GM12878 (cell line): Measurements from ENCODE around the gene SEMA5A. TPM values are rescaled to one million over a fixed set of nuclear protein-coding genes. Genes with fewer than 3 reads are reported as not detected.

ENCODE experiments used
- ATAC-seq: fragments of 200-7000 bp; cut with Tn5 transposase; 3 replicates; pipeline ENCODE4 v1.9.1; 2020; ENCODE audit warnings: mild to moderate bottlenecking, moderate library complexity
- BruUV-seq: library from RNA; stranded (reverse); fragments of 400-500 nt; replicated peaks from 2 replicates; lab custom pipeline; 2021; lab: Mats Ljungman, UMichigan
- CTCF ChIA-PET: fragments of 300-600 bp; sonication (Branson Sonifier 250); formaldehyde crosslinking; extraction: SDS; loops from one replicate; lab custom pipeline; 2021; ENCODE audit warnings: inconsistent platforms; lab: Yijun Ruan, JAX
- POLR2A ChIA-PET: fragments of 350-600 bp; formaldehyde crosslinking; extraction: SDS; loops from one replicate; lab custom pipeline; 2021; ENCODE audit warnings: inconsistent platforms; lab: Charles Lee
- RAD21 ChIA-PET: fragments of 300-600 bp; sonication (Branson Sonifier 250); formaldehyde crosslinking; loops from one replicate; lab custom pipeline; 2023; ENCODE audit warnings: antibody characterized with exemption; ENCODE audit not compliant: unreplicated experiment; lab: Charles Lee
- SMC1A ChIA-PET: fragments of 300-600 bp; sonication (Branson Sonifier 250); formaldehyde crosslinking; loops from one replicate; lab custom pipeline; 2023; ENCODE audit not compliant: unreplicated experiment, uncharacterized antibody; lab: Charles Lee
- DNase-seq: peaks from one replicate; pipeline ENCODE4 v3.0.0-alpha.2; 2011; ENCODE audit warnings: low read depth, low spot score
- FAIRE-seq: peaks from 3 replicates; lab custom pipeline; 2011; peaks lifted over from hg19 to GRCh38; lab: Jason Lieb, UNC
- H2AFZ ChIP-seq: 2 replicates; pipeline ENCODE4 v1.6.0; 2011; ENCODE audit warnings: low read depth, low read length, control low read depth; ENCODE audit not compliant: control insufficient read depth
- H3K27ac ChIP-seq: 2 replicates; pipeline ENCODE4 v1.5.1; 2011; ENCODE audit warnings: control low read depth; ENCODE audit not compliant: control insufficient read depth, insufficient read depth
- H3K27me3 ChIP-seq, 2 experiments: replicated peaks in 1 of 2; 2 replicates each; pipeline versions ENCODE4 v1.6.0 to v1.6.1; 2011; ENCODE audit warnings: low read length in 1 of 2; ENCODE audit not compliant: control insufficient read depth in 2 of 2, insufficient read depth in 2 of 2
- H3K36me3 ChIP-seq, 2 experiments: 2 replicates each; pipeline ENCODE4 v1.5.1; 2011; ENCODE audit warnings: low read length in 1 of 2; ENCODE audit not compliant: control insufficient read depth in 2 of 2, insufficient read depth in 2 of 2
- H3K4me1 ChIP-seq: 2 replicates; pipeline ENCODE4 v1.6.1; 2011; ENCODE audit warnings: mild to moderate bottlenecking, low read length, moderate library complexity, mixed read lengths; ENCODE audit not compliant: control insufficient read depth, insufficient read depth
- H3K4me2 ChIP-seq: 2 replicates; pipeline ENCODE4 v1.6.0; 2011; ENCODE audit warnings: control low read depth; ENCODE audit not compliant: control insufficient read depth, insufficient read depth
- H3K4me3 ChIP-seq: fragments of 200-600 bp; sonication (generic); 2 replicates; pipeline ENCODE4 v1.5.1; 2016
- H3K79me2 ChIP-seq: 2 replicates; pipeline ENCODE4 v1.6.0; 2011; ENCODE audit warnings: low read length; ENCODE audit not compliant: control insufficient read depth, insufficient read depth
- H3K9ac ChIP-seq: 2 replicates; pipeline ENCODE4 v1.8.0; 2011; ENCODE audit warnings: low read length, control low read depth, mixed read lengths; ENCODE audit not compliant: control insufficient read depth, insufficient read depth
- H3K9me3 ChIP-seq: replicated peaks from 3 replicates; pipeline ENCODE4 v1.5.1; 2011; ENCODE audit warnings: mild to moderate bottlenecking, low read length; ENCODE audit not compliant: control insufficient read depth, insufficient read depth
- H4K20me1 ChIP-seq: 2 replicates; pipeline ENCODE4 v1.6.0; 2011; ENCODE audit not compliant: control insufficient read depth, insufficient read depth
- BHLHE40 ChIP-seq, 2 experiments: fragments of 450-650 bp in 1 of 2; IDR thresholded peaks; 2 replicates each; pipeline ENCODE4 v1.6.1; 2011 to 2017; ENCODE audit warnings: low read depth in 2 of 2, borderline replicate concordance in 1 of 2, improper control_type of control experiment in 1 of 2, low read length in 1 of 2, mild to moderate bottlenecking in 1 of 2
- CBX5 ChIP-seq: sonication (generic); IDR thresholded peaks from 2 replicates; pipeline ENCODE4 v1.6.1; 2016; ENCODE audit warnings: low read depth, moderate library complexity, mild to moderate bottlenecking, inconsistent platforms
- ELK1 ChIP-seq: IDR thresholded peaks from 2 replicates; pipeline ENCODE4 v1.6.1; 2012; ENCODE audit warnings: low read depth, low read length, improper control_type of control experiment
- GATAD2B ChIP-seq: fragments of 450-650 bp; conservative IDR thresholded peaks from 2 replicates; pipeline ENCODE4 v1.6.1; 2017; ENCODE audit warnings: low read depth, mild to moderate bottlenecking, moderate library complexity
- KDM1A ChIP-seq: fragments of 200-600 bp; sonication (generic); IDR thresholded peaks from 2 replicates; pipeline ENCODE4 v1.6.1; 2016; ENCODE audit warnings: borderline replicate concordance
- NFYB ChIP-seq: IDR thresholded peaks from 2 replicates; pipeline ENCODE4 v1.6.1; 2011; ENCODE audit warnings: low read depth, mild to moderate bottlenecking, low read length, improper control_type of control experiment, moderate library complexity; ENCODE audit not compliant: insufficient read depth
- NR2C1 ChIP-seq: fragments of 450-650 bp; IDR thresholded peaks from 2 replicates; pipeline ENCODE4 v1.6.1; 2017; ENCODE audit warnings: antibody characterized with exemption, mild to moderate bottlenecking, moderate library complexity
- POLR2AphosphoS5 ChIP-seq: IDR thresholded peaks from 2 replicates; pipeline ENCODE4 v1.6.1; 2011; ENCODE audit warnings: mild to moderate bottlenecking, low read length, inconsistent platforms
- RAD51 ChIP-seq: fragments of 450-650 bp; IDR thresholded peaks from 2 replicates; pipeline ENCODE4 v1.6.1; 2016; ENCODE audit warnings: moderate library complexity, mild to moderate bottlenecking, inconsistent platforms
- RFX5 ChIP-seq: IDR thresholded peaks from 2 replicates; pipeline ENCODE4 v1.6.1; 2011; ENCODE audit warnings: low read depth, low read length, improper control_type of control experiment
- USF1 ChIP-seq: IDR thresholded peaks from 2 replicates; pipeline ENCODE4 v1.6.1; 2011; ENCODE audit warnings: borderline replicate concordance, low read depth, mild to moderate bottlenecking, moderate library complexity, mixed read lengths, low read length; ENCODE audit not compliant: insufficient read depth; ENCODE audit errors: extremely low read length
- ZBTB40 ChIP-seq: fragments of 450-650 bp; IDR thresholded peaks from 2 replicates; pipeline ENCODE4 v1.6.1; 2016; ENCODE audit warnings: mild to moderate bottlenecking, moderate library complexity, borderline replicate concordance
- ZNF384 ChIP-seq: IDR thresholded peaks from 2 replicates; pipeline ENCODE4 v1.6.1; 2012; ENCODE audit warnings: low read depth, mild to moderate bottlenecking, low read length, improper control_type of control experiment, borderline replicate concordance
- WGBS: methylation state at CpG from one replicate; pipeline ENCODE4 v1.1.6; 2016; ENCODE audit warnings: low lambda C conversion rate; ENCODE audit not compliant: insufficient replicate concordance, insufficient coverage; ENCODE audit errors: missing lambda C conversion rate; 5-methylcytosine and 5-hydroxymethylcytosine counted together
- in situ Hi-C: fragments of 300-500 bp; cut with MboI; formaldehyde crosslinking; loops from 9 replicates; pipeline ENCODE4 v1.14.3; 2018; ENCODE audit warnings: mixed read lengths
- intact Hi-C: fragments of 100-400 bp; cut with micrococcal nuclease; formaldehyde crosslinking; loops from one replicate; pipeline ENCODE4 v1.14.2; 2022; ENCODE audit not compliant: unreplicated experiment
- polyA plus RNA-seq, 11 experiments: library from polyadenylated mRNA; depleted of rRNA in 4 of 11; unstranded in 6 of 11; stranded (reverse) in 5 of 11; fragments of >200 nt; fragmentation: Nextera tagmentation in 4 of 11; fragmentation: Illumina TruSeq in 1 of 11; extraction: Ambion mirVana in 4 of 11; extraction: Trizol in 1 of 11; gene quantifications; 1 replicate in 1 of 11; 2 replicates in 10 of 11; pipeline versions ENCODE4 v1.2.1 to v1.2.3, GENCODE V29; 2011 to 2016; ENCODE audit warnings: inconsistent platforms in 2 of 11, missing spikeins in 2 of 11, low read depth in 1 of 11
- total RNA-seq, 4 experiments: library from RNA; depleted of rRNA in 3 of 4; stranded (reverse); fragments of >200 nt in 3 of 4; fragmentation: Illumina TruSeq in 1 of 4; extraction: Trizol in 1 of 4; gene quantifications; 2 replicates each; pipeline versions ENCODE4 v1.2.1 to v1.2.3, GENCODE V29; 2013 to 2021
- TF ChIP-seq, protein P1 (sequence below): fragments of 150-350 bp; IDR thresholded peaks from 2 replicates; pipeline ENCODE4 v1.6.1; 2016; ENCODE audit warnings: low read depth, low read length

Gene SEMA5A
- total and polyA plus RNA-seq, 10 of the 15 experiments (the other 5 are each of a cell fraction or from before 2014, with no cell fraction given) = 0.03 to 2.4 (median 0.09) TPM; not detected in 1

DNA sequence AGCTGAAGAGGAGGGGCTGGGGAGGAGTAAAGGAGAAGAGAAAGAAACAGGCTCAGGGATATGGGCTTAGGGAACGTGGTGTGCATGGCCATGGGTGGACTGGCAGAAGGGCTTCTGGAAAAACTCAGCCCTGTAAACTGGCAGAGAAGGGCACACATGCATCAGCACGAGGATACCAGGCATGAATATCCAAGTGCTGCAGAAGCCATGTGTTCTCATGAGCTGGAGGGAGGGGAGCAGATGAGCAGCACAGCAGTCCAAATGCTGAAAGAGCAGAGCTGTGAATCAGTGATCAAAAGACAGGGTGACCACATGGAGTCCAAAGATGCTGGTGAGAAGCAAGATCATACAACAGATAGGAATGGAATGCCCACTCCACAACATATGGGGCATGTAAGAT, 72.3 kb downstream of the SEMA5A start:
- Histone ChIP-seq H3K9me3 (no peaks in the 10 kb centered on the region; the same call in 1 of the 3 replicates), H3K9ac (no peak overlapping the region), H3K4me1 (no peaks in the 10 kb centered on the region), H2AFZ (no peak overlapping the region), H3K79me2 (no peaks in the 10 kb centered on the region), H3K27ac (no peak overlapping the region), H3K27me3 (no peaks in the 10 kb centered on the region; a peak in 1 of 4 replicates), H3K36me3 (no peaks in the 10 kb centered on the region), H4K20me1 (no peaks in the 10 kb centered on the region), H3K4me2 (no peak overlapping the region), H3K4me3 (no peak overlapping the region)
- ChIA-PET SMC1A (no interaction called here), RAD21 (no interaction called here), CTCF (no interaction called here), POLR2A (no interaction called here)
- no peak for DNase-seq
- intact Hi-C loops = no loop called here
- no peak for ATAC-seq
- FAIRE-seq = no peak
- 0% methylated on average over 2 of the region's 2 CpGs for WGBS
- in situ Hi-C loops = no loop called here
- no TSS peak for BruUV-seq
- TF ChIP-seq KDM1A = no peak
- no peak for TF ChIP-seq BHLHE40 (IDR thresholded peaks at IDR 0.05; ENCODE audit: borderline replicate concordance in 1 of 2, low read depth in 2 of 2, low read length in 1 of 2)
- TF ChIP-seq USF1 = no peak
- TF ChIP-seq ZNF384 = no peak
- TF ChIP-seq CBX5 = no peak
- no peak for TF ChIP-seq GATAD2B
- TF ChIP-seq POLR2AphosphoS5 = no peak
- TF ChIP-seq NR2C1 = no peak
- no peak for TF ChIP-seq RAD51
- TF ChIP-seq ZBTB40 = no peak
- TF ChIP-seq RFX5 = no peak
- TF ChIP-seq NFYB = no peak
- TF ChIP-seq ELK1 = no peak
- TF ChIP-seq, protein P1, sequence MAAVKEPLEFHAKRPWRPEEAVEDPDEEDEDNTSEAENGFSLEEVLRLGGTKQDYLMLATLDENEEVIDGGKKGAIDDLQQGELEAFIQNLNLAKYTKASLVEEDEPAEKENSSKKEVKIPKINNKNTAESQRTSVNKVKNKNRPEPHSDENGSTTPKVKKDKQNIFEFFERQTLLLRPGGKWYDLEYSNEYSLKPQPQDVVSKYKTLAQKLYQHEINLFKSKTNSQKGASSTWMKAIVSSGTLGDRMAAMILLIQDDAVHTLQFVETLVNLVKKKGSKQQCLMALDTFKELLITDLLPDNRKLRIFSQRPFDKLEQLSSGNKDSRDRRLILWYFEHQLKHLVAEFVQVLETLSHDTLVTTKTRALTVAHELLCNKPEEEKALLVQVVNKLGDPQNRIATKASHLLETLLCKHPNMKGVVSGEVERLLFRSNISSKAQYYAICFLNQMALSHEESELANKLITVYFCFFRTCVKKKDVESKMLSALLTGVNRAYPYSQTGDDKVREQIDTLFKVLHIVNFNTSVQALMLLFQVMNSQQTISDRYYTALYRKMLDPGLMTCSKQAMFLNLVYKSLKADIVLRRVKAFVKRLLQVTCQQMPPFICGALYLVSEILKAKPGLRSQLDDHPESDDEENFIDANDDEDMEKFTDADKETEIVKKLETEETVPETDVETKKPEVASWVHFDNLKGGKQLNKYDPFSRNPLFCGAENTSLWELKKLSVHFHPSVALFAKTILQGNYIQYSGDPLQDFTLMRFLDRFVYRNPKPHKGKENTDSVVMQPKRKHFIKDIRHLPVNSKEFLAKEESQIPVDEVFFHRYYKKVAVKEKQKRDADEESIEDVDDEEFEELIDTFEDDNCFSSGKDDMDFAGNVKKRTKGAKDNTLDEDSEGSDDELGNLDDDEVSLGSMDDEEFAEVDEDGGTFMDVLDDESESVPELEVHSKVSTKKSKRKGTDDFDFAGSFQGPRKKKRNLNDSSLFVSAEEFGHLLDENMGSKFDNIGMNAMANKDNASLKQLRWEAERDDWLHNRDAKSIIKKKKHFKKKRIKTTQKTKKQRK = no peak
